GM12878 (cell line): ENCODE data around the gene LUZP2. TPM values are rescaled to one million over a fixed set of nuclear protein-coding genes. Genes with fewer than 3 reads are reported as not detected.

ENCODE experiments used
- ATAC-seq: fragments of 200-7000 bp; cut with Tn5 transposase; 3 replicates; pipeline ENCODE4 v1.9.1; 2020; ENCODE audit warnings: mild to moderate bottlenecking, moderate library complexity
- BruUV-seq: library from RNA; stranded (reverse); fragments of 400-500 nt; replicated peaks from 2 replicates; lab custom pipeline; 2021; lab: Mats Ljungman, UMichigan
- CTCF ChIA-PET: fragments of 300-600 bp; sonication (Branson Sonifier 250); formaldehyde crosslinking; extraction: SDS; loops from one replicate; lab custom pipeline; 2021; ENCODE audit warnings: inconsistent platforms; lab: Yijun Ruan, JAX
- POLR2A ChIA-PET: fragments of 350-600 bp; formaldehyde crosslinking; extraction: SDS; loops from one replicate; lab custom pipeline; 2021; ENCODE audit warnings: inconsistent platforms; lab: Charles Lee
- RAD21 ChIA-PET: fragments of 300-600 bp; sonication (Branson Sonifier 250); formaldehyde crosslinking; loops from one replicate; lab custom pipeline; 2023; ENCODE audit warnings: antibody characterized with exemption; ENCODE audit not compliant: unreplicated experiment; lab: Charles Lee
- SMC1A ChIA-PET: fragments of 300-600 bp; sonication (Branson Sonifier 250); formaldehyde crosslinking; loops from one replicate; lab custom pipeline; 2023; ENCODE audit not compliant: unreplicated experiment, uncharacterized antibody; lab: Charles Lee
- DNase-seq: peaks from one replicate; pipeline ENCODE4 v3.0.0-alpha.2; 2011; ENCODE audit warnings: low read depth, low spot score
- FAIRE-seq: peaks from 3 replicates; lab custom pipeline; 2011; peaks lifted over from hg19 to GRCh38; lab: Jason Lieb, UNC
- H2AFZ ChIP-seq: 2 replicates; pipeline ENCODE4 v1.6.0; 2011; ENCODE audit warnings: low read depth, low read length, control low read depth; ENCODE audit not compliant: control insufficient read depth
- H3K27ac ChIP-seq: 2 replicates; pipeline ENCODE4 v1.5.1; 2011; ENCODE audit warnings: control low read depth; ENCODE audit not compliant: control insufficient read depth, insufficient read depth
- H3K27me3 ChIP-seq, 2 experiments: replicated peaks in 1 of 2; 2 replicates each; pipeline versions ENCODE4 v1.6.0 to v1.6.1; 2011; ENCODE audit warnings: low read length in 1 of 2; ENCODE audit not compliant: control insufficient read depth in 2 of 2, insufficient read depth in 2 of 2
- H3K36me3 ChIP-seq, 2 experiments: 2 replicates each; pipeline ENCODE4 v1.5.1; 2011; ENCODE audit warnings: low read length in 1 of 2; ENCODE audit not compliant: control insufficient read depth in 2 of 2, insufficient read depth in 2 of 2
- H3K4me1 ChIP-seq: 2 replicates; pipeline ENCODE4 v1.6.1; 2011; ENCODE audit warnings: mild to moderate bottlenecking, low read length, moderate library complexity, mixed read lengths; ENCODE audit not compliant: control insufficient read depth, insufficient read depth
- H3K4me2 ChIP-seq: 2 replicates; pipeline ENCODE4 v1.6.0; 2011; ENCODE audit warnings: control low read depth; ENCODE audit not compliant: control insufficient read depth, insufficient read depth
- H3K4me3 ChIP-seq: fragments of 200-600 bp; sonication (generic); 2 replicates; pipeline ENCODE4 v1.5.1; 2016
- H3K79me2 ChIP-seq: 2 replicates; pipeline ENCODE4 v1.6.0; 2011; ENCODE audit warnings: low read length; ENCODE audit not compliant: control insufficient read depth, insufficient read depth
- H3K9ac ChIP-seq: 2 replicates; pipeline ENCODE4 v1.8.0; 2011; ENCODE audit warnings: low read length, control low read depth, mixed read lengths; ENCODE audit not compliant: control insufficient read depth, insufficient read depth
- H3K9me3 ChIP-seq: replicated peaks from 3 replicates; pipeline ENCODE4 v1.5.1; 2011; ENCODE audit warnings: mild to moderate bottlenecking, low read length; ENCODE audit not compliant: control insufficient read depth, insufficient read depth
- H4K20me1 ChIP-seq: 2 replicates; pipeline ENCODE4 v1.6.0; 2011; ENCODE audit not compliant: control insufficient read depth, insufficient read depth
- ATF3 ChIP-seq: IDR thresholded peaks from 2 replicates; pipeline ENCODE4 v1.6.1; 2011; ENCODE audit warnings: low read depth, mild to moderate bottlenecking, low read length, moderate library complexity, borderline replicate concordance; ENCODE audit errors: extremely low read depth
- EED ChIP-seq: sonication (generic); IDR thresholded peaks from 2 replicates; pipeline ENCODE4 v1.6.1; 2016; ENCODE audit warnings: antibody characterized with exemption, low read depth
- FOXM1 ChIP-seq: IDR thresholded peaks from 2 replicates; pipeline ENCODE4 v1.6.1; 2012; ENCODE audit warnings: low read depth, mild to moderate bottlenecking, inconsistent platforms, low read length, moderate library complexity
- HDGF ChIP-seq: fragments of 450-650 bp; IDR thresholded peaks from 2 replicates; pipeline ENCODE4 v1.6.1; 2016; ENCODE audit warnings: antibody characterized with exemption
- MAX ChIP-seq: IDR thresholded peaks from 2 replicates; pipeline ENCODE4 v1.6.1; 2012; ENCODE audit warnings: low read depth, low read length, improper control_type of control experiment
- NKRF ChIP-seq: fragments of 450-650 bp; conservative IDR thresholded peaks from 2 replicates; pipeline ENCODE4 v1.6.1; 2017; ENCODE audit warnings: mild to moderate bottlenecking, moderate library complexity
- NR2F1 ChIP-seq: fragments of 450-650 bp; conservative IDR thresholded peaks from 2 replicates; pipeline ENCODE4 v1.6.1; 2017; ENCODE audit warnings: mild to moderate bottlenecking
- PAX5 ChIP-seq: IDR thresholded peaks from 2 replicates; pipeline ENCODE4 v1.6.1; 2011; ENCODE audit warnings: low read depth, low read length, borderline replicate concordance
- PKNOX1 ChIP-seq: fragments of 450-650 bp; IDR thresholded peaks from 2 replicates; pipeline ENCODE4 v1.6.1; 2016; ENCODE audit warnings: mild to moderate bottlenecking
- POLR2A ChIP-seq: IDR thresholded peaks from 2 replicates; pipeline ENCODE4 v1.6.1; 2011; ENCODE audit warnings: low read depth, mild to moderate bottlenecking, low read length
- RAD51 ChIP-seq: fragments of 450-650 bp; IDR thresholded peaks from 2 replicates; pipeline ENCODE4 v1.6.1; 2016; ENCODE audit warnings: moderate library complexity, mild to moderate bottlenecking, inconsistent platforms
- TAF1 ChIP-seq: IDR thresholded peaks from 2 replicates; pipeline ENCODE4 v1.6.1; 2011; ENCODE audit warnings: mild to moderate bottlenecking, low read depth, low read length, borderline replicate concordance
- WGBS: methylation state at CpG from one replicate; pipeline ENCODE4 v1.1.6; 2016; ENCODE audit warnings: low lambda C conversion rate; ENCODE audit not compliant: insufficient replicate concordance, insufficient coverage; ENCODE audit errors: missing lambda C conversion rate; 5-methylcytosine and 5-hydroxymethylcytosine counted together
- in situ Hi-C: fragments of 300-500 bp; cut with MboI; formaldehyde crosslinking; loops from 9 replicates; pipeline ENCODE4 v1.14.3; 2018; ENCODE audit warnings: mixed read lengths
- intact Hi-C: fragments of 100-400 bp; cut with micrococcal nuclease; formaldehyde crosslinking; loops from one replicate; pipeline ENCODE4 v1.14.2; 2022; ENCODE audit not compliant: unreplicated experiment
- polyA plus RNA-seq, 11 experiments: library from polyadenylated mRNA; depleted of rRNA in 4 of 11; unstranded in 6 of 11; stranded (reverse) in 5 of 11; fragments of >200 nt; fragmentation: Nextera tagmentation in 4 of 11; fragmentation: Illumina TruSeq in 1 of 11; extraction: Ambion mirVana in 4 of 11; extraction: Trizol in 1 of 11; gene quantifications; 1 replicate in 1 of 11; 2 replicates in 10 of 11; pipeline versions ENCODE4 v1.2.1 to v1.2.3, GENCODE V29; 2011 to 2016; ENCODE audit warnings: inconsistent platforms in 2 of 11, missing spikeins in 2 of 11, low read depth in 1 of 11
- total RNA-seq, 4 experiments: library from RNA; depleted of rRNA in 3 of 4; stranded (reverse); fragments of >200 nt in 3 of 4; fragmentation: Illumina TruSeq in 1 of 4; extraction: Trizol in 1 of 4; gene quantifications; 2 replicates each; pipeline versions ENCODE4 v1.2.1 to v1.2.3, GENCODE V29; 2013 to 2021
- TF ChIP-seq, protein P1 (sequence below): fragments of 150-350 bp; IDR thresholded peaks from 2 replicates; pipeline ENCODE4 v1.6.1; 2016; ENCODE audit warnings: low read depth, low read length
- TF ChIP-seq, protein P2 (sequence below): fragments of 450-650 bp; IDR thresholded peaks from 2 replicates; pipeline ENCODE4 v1.6.1; 2018; ENCODE audit warnings: mild to moderate bottlenecking, low read depth, moderate library complexity; ENCODE audit not compliant: partially characterized antibody

LUZP2 gene
- total and polyA plus RNA-seq, 10 of the 15 experiments (the other 5 are each of a cell fraction or from before 2014, with no cell fraction given), result not detected

DNA sequence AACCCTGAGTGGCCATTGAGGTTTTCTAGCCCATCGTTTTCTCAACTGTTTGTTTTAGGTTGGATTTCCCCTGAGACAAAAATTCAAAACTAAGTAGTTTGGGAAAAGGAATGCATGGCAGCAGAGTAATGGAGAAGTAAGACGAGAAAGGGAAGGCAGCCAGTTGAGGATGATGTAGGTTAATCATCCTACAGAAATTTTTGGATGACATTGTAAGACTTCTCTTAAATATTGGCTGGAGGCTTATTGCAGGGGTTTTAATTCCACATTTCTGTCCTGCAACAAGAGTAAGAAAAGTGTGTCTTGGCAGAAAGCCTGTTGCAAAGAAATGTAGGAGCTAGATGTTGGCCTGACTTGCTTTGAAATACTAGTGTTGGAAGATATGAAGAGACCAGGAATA, 308.8 kb downstream of the LUZP2 start (continued):
- TF ChIP-seq MAX, result no peak
- TF ChIP-seq NR2F1, result no peak
- TF ChIP-seq PKNOX1, result no peak
- TF ChIP-seq TAF1, result no peak
- TF ChIP-seq FOXM1, result no peak
- TF ChIP-seq, protein P1, sequence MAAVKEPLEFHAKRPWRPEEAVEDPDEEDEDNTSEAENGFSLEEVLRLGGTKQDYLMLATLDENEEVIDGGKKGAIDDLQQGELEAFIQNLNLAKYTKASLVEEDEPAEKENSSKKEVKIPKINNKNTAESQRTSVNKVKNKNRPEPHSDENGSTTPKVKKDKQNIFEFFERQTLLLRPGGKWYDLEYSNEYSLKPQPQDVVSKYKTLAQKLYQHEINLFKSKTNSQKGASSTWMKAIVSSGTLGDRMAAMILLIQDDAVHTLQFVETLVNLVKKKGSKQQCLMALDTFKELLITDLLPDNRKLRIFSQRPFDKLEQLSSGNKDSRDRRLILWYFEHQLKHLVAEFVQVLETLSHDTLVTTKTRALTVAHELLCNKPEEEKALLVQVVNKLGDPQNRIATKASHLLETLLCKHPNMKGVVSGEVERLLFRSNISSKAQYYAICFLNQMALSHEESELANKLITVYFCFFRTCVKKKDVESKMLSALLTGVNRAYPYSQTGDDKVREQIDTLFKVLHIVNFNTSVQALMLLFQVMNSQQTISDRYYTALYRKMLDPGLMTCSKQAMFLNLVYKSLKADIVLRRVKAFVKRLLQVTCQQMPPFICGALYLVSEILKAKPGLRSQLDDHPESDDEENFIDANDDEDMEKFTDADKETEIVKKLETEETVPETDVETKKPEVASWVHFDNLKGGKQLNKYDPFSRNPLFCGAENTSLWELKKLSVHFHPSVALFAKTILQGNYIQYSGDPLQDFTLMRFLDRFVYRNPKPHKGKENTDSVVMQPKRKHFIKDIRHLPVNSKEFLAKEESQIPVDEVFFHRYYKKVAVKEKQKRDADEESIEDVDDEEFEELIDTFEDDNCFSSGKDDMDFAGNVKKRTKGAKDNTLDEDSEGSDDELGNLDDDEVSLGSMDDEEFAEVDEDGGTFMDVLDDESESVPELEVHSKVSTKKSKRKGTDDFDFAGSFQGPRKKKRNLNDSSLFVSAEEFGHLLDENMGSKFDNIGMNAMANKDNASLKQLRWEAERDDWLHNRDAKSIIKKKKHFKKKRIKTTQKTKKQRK, result no peak

GRCh38 chr11:24808173-24808572, 311.3 kb downstream of the LUZP2 start:
- no TSS peak for BruUV-seq
- no peak overlapping the region for H3K9ac ChIP-seq
- H4K20me1 ChIP-seq, result no peaks in the 10 kb centered on the region
- SMC1A ChIA-PET, result no interaction called here
- no peak for FAIRE-seq
- no peak overlapping the region for H2AFZ ChIP-seq
- H3K79me2 ChIP-seq, result no peaks in the 10 kb centered on the region
- no peak for ATAC-seq
- 48% methylated on average over 2 of the region's 2 CpGs for WGBS
- H3K27me3 ChIP-seq, result no peaks in the 10 kb centered on the region
- H3K36me3 ChIP-seq, result no peaks in the 10 kb centered on the region
- no peaks in the 10 kb centered on the region for H3K4me1 ChIP-seq
- DNase-seq, result no peak
- H3K4me2 ChIP-seq, result no peak overlapping the region
- H3K4me3 ChIP-seq, result no peak overlapping the region
- POLR2A ChIA-PET, result no interaction called here
- no peak overlapping the region for H3K27ac ChIP-seq
- intact Hi-C loops, result no loop called here
- CTCF ChIA-PET, result no interaction called here
- H3K9me3 ChIP-seq, result no peaks in the 10 kb centered on the region
- in situ Hi-C loops, result no loop called here
- RAD21 ChIA-PET, result no interaction called here
- TF ChIP-seq EED (no peak), POLR2A (no peak), ATF3 (no peak), HDGF (no peak), PAX5 (no peak), NKRF (no peak), RAD51 (no peak)
- TF ChIP-seq, protein P2, sequence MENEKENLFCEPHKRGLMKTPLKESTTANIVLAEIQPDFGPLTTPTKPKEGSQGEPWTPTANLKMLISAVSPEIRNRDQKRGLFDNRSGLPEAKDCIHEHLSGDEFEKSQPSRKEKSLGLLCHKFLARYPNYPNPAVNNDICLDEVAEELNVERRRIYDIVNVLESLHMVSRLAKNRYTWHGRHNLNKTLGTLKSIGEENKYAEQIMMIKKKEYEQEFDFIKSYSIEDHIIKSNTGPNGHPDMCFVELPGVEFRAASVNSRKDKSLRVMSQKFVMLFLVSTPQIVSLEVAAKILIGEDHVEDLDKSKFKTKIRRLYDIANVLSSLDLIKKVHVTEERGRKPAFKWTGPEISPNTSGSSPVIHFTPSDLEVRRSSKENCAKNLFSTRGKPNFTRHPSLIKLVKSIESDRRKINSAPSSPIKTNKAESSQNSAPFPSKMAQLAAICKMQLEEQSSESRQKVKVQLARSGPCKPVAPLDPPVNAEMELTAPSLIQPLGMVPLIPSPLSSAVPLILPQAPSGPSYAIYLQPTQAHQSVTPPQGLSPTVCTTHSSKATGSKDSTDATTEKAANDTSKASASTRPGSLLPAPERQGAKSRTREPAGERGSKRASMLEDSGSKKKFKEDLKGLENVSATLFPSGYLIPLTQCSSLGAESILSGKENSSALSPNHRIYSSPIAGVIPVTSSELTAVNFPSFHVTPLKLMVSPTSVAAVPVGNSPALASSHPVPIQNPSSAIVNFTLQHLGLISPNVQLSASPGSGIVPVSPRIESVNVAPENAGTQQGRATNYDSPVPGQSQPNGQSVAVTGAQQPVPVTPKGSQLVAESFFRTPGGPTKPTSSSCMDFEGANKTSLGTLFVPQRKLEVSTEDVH, result no peak
